HEK293 (cell line): ENCODE measurements around the gene NRF1.

Experiments used
- CTCF ChIA-PET: fragments of 350-600 bp; formaldehyde crosslinking; extraction: SDS; loops from one replicate; lab custom pipeline; 2021; ENCODE audit warnings: antibody characterized with exemption; lab: Yijun Ruan, JAX
- POLR2A ChIA-PET: fragments of 300-600 bp; formaldehyde crosslinking; extraction: SDS; loops from one replicate; lab custom pipeline; 2020; ENCODE audit warnings: antibody characterized with exemption, inconsistent platforms; lab: Yijun Ruan, JAX
- H3K27ac ChIP-seq: fragments of 200-500 bp; sonication (Bioruptor generic); 2 replicates; pipeline ENCODE4 v1.5.1; 2014; ENCODE audit warnings: low read depth, low read length, control low read depth, inconsistent platforms; ENCODE audit errors: extremely low read depth
- H3K36me3 ChIP-seq, 2 experiments: fragments of 200-500 bp in 1 of 2; sonication (Bioruptor generic) in 1 of 2; 1 replicate in 1 of 2; 2 replicates in 1 of 2; pipeline ENCODE4 v1.5.1; 2014 to 2017; ENCODE audit warnings: inconsistent platforms in 2 of 2, low read length in 2 of 2; ENCODE audit not compliant: control insufficient read depth in 2 of 2, insufficient read depth in 1 of 2
- H3K4me1 ChIP-seq: fragments of 200-500 bp; sonication (Bioruptor generic); 2 replicates; pipeline ENCODE4 v1.5.1; 2014; ENCODE audit warnings: mild to moderate bottlenecking, low read length, inconsistent platforms; ENCODE audit not compliant: control insufficient read depth, insufficient read depth
- H3K4me3 ChIP-seq: 2 replicates; pipeline ENCODE4 v1.5.1; 2011; ENCODE audit warnings: low read depth, mild to moderate bottlenecking, control low read depth, low read length, moderate library complexity
- H3K9me3 ChIP-seq: fragments of 200-500 bp; sonication (Bioruptor generic); 2 replicates; pipeline ENCODE4 v1.5.1; 2014; ENCODE audit warnings: low read depth, low read length, inconsistent platforms; ENCODE audit not compliant: control insufficient read depth, insufficient read depth
- SP2 ChIP-seq: fragments of 450-650 bp; formaldehyde crosslinking; IDR thresholded peaks from 2 replicates; pipeline ENCODE4 v1.5.1; 2016; ENCODE audit warnings: missing biosample characterization, missing genetic modification characterization
- ZNF132 ChIP-seq: fragments of 450-650 bp; formaldehyde crosslinking; IDR thresholded peaks from 2 replicates; pipeline ENCODE4 v1.5.1; 2017; ENCODE audit warnings: missing biosample characterization, missing genetic modification characterization, borderline replicate concordance
- ZNF157 ChIP-seq: fragments of 450-650 bp; formaldehyde crosslinking; IDR thresholded peaks from 2 replicates; pipeline ENCODE4 v1.5.1; 2016; ENCODE audit warnings: missing biosample characterization, missing genetic modification characterization
- ZNF211 ChIP-seq: fragments of 450-650 bp; formaldehyde crosslinking; IDR thresholded peaks from 2 replicates; pipeline ENCODE4 v1.5.1; 2016; ENCODE audit warnings: low read depth, missing biosample characterization, missing genetic modification characterization
- ZNF223 ChIP-seq: fragments of 450-650 bp; formaldehyde crosslinking; IDR thresholded peaks from 2 replicates; pipeline ENCODE4 v1.5.1; 2016; ENCODE audit warnings: missing biosample characterization, missing genetic modification characterization
- ZNF266 ChIP-seq: fragments of 450-650 bp; formaldehyde crosslinking; IDR thresholded peaks from 2 replicates; pipeline ENCODE4 v1.5.1; 2016; ENCODE audit warnings: missing biosample characterization, missing genetic modification characterization, low read depth
- ZNF416 ChIP-seq: fragments of 450-650 bp; formaldehyde crosslinking; IDR thresholded peaks from 2 replicates; pipeline ENCODE4 v1.5.1; 2016; ENCODE audit warnings: missing biosample characterization, missing genetic modification characterization
- ZNF501 ChIP-seq: fragments of 450-650 bp; formaldehyde crosslinking; IDR thresholded peaks from 2 replicates; pipeline ENCODE4 v1.5.1; 2016; ENCODE audit warnings: missing biosample characterization, missing genetic modification characterization
- ZNF514 ChIP-seq: fragments of 450-650 bp; formaldehyde crosslinking; IDR thresholded peaks from 2 replicates; pipeline ENCODE4 v1.5.1; 2016; ENCODE audit warnings: missing biosample characterization, missing genetic modification characterization
- ZNF624 ChIP-seq: fragments of 450-650 bp; formaldehyde crosslinking; IDR thresholded peaks from 2 replicates; pipeline ENCODE4 v1.5.1; 2017; ENCODE audit warnings: missing biosample characterization, missing genetic modification characterization
- ZNF654 ChIP-seq: fragments of 450-650 bp; formaldehyde crosslinking; IDR thresholded peaks from 2 replicates; pipeline ENCODE4 v1.5.1; 2016; ENCODE audit warnings: low read depth, missing biosample characterization, missing genetic modification characterization
- ZNF747 ChIP-seq: fragments of 450-650 bp; formaldehyde crosslinking; IDR thresholded peaks from 2 replicates; pipeline ENCODE4 v1.5.1; 2016; ENCODE audit warnings: missing biosample characterization, missing genetic modification characterization
- ZNF777 ChIP-seq: fragments of 450-650 bp; formaldehyde crosslinking; IDR thresholded peaks from 2 replicates; pipeline ENCODE4 v1.5.1; 2017; ENCODE audit warnings: missing biosample characterization, missing genetic modification characterization, borderline replicate concordance
- ZNF785 ChIP-seq: fragments of 450-650 bp; formaldehyde crosslinking; IDR thresholded peaks from 2 replicates; pipeline ENCODE4 v1.5.1; 2016; ENCODE audit warnings: missing biosample characterization, missing genetic modification characterization
- TF ChIP-seq, protein P1 (sequence below): fragments of 450-650 bp; formaldehyde crosslinking; IDR thresholded peaks from 2 replicates; pipeline ENCODE4; 2016; ENCODE audit warnings: missing biosample characterization, missing genetic modification characterization
- TF ChIP-seq, protein P2 (sequence below): fragments of 450-650 bp; formaldehyde crosslinking; IDR thresholded peaks from 2 replicates; pipeline ENCODE4 v1.5.1; 2016; ENCODE audit warnings: missing biosample characterization, missing genetic modification characterization
- TF ChIP-seq, protein P3 (sequence below): fragments of 450-650 bp; formaldehyde crosslinking; IDR thresholded peaks from 2 replicates; pipeline ENCODE4 v1.5.1; 2016; ENCODE audit warnings: missing biosample characterization, missing genetic modification characterization
- TF ChIP-seq, protein P4 (sequence below): fragments of 450-650 bp; formaldehyde crosslinking; conservative IDR thresholded peaks from 2 replicates; pipeline ENCODE4 v1.5.1; 2016; ENCODE audit warnings: low read depth, missing biosample characterization, missing genetic modification characterization
- TF ChIP-seq, protein P5 (sequence below): IDR thresholded peaks from 2 replicates; pipeline ENCODE4 v1.6.1; 2011; ENCODE audit warnings: mild to moderate bottlenecking, low read depth, low read length, borderline replicate concordance
- TF ChIP-seq, protein P6 (sequence below): fragments of 450-650 bp; formaldehyde crosslinking; IDR thresholded peaks from 2 replicates; pipeline ENCODE4 v1.5.1; 2017; ENCODE audit warnings: missing biosample characterization, missing genetic modification characterization
- TF ChIP-seq, protein P7 (sequence below): fragments of 450-650 bp; formaldehyde crosslinking; IDR thresholded peaks from 2 replicates; pipeline ENCODE4 v1.5.1; 2017; ENCODE audit warnings: missing biosample characterization, missing genetic modification characterization

NRF1 gene

DNA sequence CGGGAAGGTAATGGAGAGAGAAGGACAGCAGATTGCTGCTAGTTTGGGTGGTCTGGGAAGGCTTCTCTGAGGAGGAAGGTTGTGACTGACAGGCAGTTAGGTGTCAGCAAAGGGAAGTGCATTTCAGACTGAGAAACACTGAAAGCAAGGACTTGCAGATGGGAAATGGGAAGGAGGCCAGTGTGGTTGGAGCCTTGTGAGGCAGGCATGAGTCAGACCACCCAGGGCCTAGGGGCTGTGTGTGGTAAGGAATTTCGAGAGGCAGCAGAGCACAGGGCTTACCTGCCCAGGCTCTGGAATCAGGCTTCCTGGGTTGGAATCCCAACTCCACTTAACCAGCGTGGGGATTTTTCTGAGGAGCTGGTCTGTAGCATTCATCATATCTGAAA lies 53.5 kb downstream of the NRF1 start (continued):
- TF ChIP-seq, protein P1, sequence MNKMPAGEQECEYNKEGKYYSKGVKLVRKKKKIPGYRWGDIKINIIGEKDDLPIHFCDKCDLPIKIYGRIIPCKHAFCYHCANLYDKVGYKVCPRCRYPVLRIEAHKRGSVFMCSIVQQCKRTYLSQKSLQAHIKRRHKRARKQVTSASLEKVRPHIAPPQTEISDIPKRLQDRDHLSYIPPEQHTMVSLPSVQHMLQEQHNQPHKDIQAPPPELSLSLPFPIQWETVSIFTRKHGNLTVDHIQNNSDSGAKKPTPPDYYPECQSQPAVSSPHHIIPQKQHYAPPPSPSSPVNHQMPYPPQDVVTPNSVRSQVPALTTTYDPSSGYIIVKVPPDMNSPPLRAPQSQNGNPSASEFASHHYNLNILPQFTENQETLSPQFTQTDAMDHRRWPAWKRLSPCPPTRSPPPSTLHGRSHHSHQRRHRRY = no peak

DNA sequence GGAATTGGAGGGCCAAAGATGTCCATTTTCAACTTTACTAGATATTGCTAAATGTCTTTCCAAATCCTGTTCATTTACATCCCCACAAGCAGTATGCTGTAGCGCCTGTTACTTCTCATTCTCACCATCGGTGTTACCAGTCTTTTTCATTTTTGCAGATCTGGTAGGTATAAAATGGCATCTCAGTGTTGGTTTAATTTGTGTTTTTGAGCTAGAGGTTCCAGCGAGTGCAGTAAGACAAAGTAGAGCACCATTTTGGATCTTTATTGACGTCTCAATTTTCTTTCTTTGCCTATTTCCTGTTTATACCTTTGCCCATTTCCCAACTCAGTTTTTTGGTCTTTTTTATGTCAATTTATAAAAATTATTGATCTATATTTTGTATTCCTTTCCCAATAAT lies 55.6 kb downstream of the NRF1 start:
- peaks cover 0 to 11% of the 10 kb centered on the region in 2 experiments; a peak in 2 of 3 replicates for H3K36me3 ChIP-seq
- TF ChIP-seq ZNF624 (tag by site-specific recombination) (no peak), ZNF223 (tag by site-specific recombination) (no peak), ZNF777 (no peak)
- TF ChIP-seq, protein P2, sequence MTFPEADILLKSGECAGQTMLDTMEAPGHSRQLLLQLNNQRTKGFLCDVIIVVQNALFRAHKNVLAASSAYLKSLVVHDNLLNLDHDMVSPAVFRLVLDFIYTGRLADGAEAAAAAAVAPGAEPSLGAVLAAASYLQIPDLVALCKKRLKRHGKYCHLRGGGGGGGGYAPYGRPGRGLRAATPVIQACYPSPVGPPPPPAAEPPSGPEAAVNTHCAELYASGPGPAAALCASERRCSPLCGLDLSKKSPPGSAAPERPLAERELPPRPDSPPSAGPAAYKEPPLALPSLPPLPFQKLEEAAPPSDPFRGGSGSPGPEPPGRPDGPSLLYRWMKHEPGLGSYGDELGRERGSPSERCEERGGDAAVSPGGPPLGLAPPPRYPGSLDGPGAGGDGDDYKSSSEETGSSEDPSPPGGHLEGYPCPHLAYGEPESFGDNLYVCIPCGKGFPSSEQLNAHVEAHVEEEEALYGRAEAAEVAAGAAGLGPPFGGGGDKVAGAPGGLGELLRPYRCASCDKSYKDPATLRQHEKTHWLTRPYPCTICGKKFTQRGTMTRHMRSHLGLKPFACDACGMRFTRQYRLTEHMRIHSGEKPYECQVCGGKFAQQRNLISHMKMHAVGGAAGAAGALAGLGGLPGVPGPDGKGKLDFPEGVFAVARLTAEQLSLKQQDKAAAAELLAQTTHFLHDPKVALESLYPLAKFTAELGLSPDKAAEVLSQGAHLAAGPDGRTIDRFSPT (tag by site-specific recombination) = no peak
- no peaks in the 10 kb centered on the region for H3K4me1 ChIP-seq
- POLR2A ChIA-PET = no interaction called here
- H3K27ac ChIP-seq = no peak overlapping the region
- no peak overlapping the region for H3K4me3 ChIP-seq
- CTCF ChIA-PET = interaction anchor here (0.6 to 1.5 kb wide), 2 partner anchors 157 to 158 kb away, joined by 3 to 7 read pairs; no protein-coding TSS in a partner anchor
- H3K9me3 ChIP-seq = no peaks in the 10 kb centered on the region

DNA sequence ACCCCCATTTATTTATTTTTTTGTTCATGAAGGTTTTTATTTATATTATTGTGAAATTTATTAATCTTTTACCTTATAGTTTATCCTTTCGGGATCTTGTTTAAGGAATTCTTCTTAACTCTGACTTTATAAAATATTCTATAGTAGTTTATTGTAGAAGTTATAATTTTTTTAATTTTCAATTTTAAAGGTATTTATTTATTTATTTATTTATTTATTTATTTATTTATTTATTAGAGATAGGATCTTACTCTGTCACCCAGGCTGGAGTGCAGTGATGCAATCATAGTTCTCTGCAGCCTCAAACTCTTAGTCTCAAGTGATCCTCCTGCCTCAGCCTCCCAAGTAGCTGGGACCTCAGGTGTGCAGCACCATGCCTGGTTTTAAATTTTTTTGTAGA lies 56.0 kb downstream of the NRF1 start:
- Histone ChIP-seq H3K4me3 (no peak overlapping the region), H3K9me3 (no peaks in the 10 kb centered on the region), H3K27ac (no peak overlapping the region), H3K4me1 (no peaks in the 10 kb centered on the region), H3K36me3 (peaks cover 0 to 15% of the 10 kb centered on the region in 2 experiments; a peak in 2 of 3 replicates)
- POLR2A ChIA-PET = no interaction called here
- CTCF ChIA-PET = interaction anchor here (0.6 to 1.5 kb wide), 3 partner anchors 156 to 1222 kb away, joined by 3 to 7 read pairs (median 3); no protein-coding TSS in a partner anchor
- no peak for TF ChIP-seq ZNF211 (tag by site-specific recombination)
- peak; percentile 5; the same call in 1 of the 2 replicates for TF ChIP-seq ZNF654 (tag by site-specific recombination)
- no peak for TF ChIP-seq ZNF747 (tag by site-specific recombination)
- no peak for TF ChIP-seq ZNF514 (tag by site-specific recombination)
- TF ChIP-seq ZNF132 (tag by site-specific recombination) = no peak
- TF ChIP-seq SP2 (tag by site-specific recombination) = no peak
- TF ChIP-seq, protein P3, sequence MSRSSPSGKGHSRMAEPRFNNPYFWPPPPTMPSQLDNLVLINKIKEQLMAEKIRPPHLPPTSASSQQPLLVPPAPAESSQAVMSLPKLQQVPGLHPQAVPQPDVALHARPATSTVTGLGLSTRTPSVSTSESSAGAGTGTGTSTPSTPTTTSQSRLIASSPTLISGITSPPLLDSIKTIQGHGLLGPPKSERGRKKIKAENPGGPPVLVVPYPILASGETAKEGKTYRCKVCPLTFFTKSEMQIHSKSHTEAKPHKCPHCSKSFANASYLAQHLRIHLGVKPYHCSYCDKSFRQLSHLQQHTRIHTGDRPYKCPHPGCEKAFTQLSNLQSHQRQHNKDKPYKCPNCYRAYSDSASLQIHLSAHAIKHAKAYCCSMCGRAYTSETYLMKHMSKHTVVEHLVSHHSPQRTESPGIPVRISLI (tag by site-specific recombination) = no peak
- TF ChIP-seq, protein P4, sequence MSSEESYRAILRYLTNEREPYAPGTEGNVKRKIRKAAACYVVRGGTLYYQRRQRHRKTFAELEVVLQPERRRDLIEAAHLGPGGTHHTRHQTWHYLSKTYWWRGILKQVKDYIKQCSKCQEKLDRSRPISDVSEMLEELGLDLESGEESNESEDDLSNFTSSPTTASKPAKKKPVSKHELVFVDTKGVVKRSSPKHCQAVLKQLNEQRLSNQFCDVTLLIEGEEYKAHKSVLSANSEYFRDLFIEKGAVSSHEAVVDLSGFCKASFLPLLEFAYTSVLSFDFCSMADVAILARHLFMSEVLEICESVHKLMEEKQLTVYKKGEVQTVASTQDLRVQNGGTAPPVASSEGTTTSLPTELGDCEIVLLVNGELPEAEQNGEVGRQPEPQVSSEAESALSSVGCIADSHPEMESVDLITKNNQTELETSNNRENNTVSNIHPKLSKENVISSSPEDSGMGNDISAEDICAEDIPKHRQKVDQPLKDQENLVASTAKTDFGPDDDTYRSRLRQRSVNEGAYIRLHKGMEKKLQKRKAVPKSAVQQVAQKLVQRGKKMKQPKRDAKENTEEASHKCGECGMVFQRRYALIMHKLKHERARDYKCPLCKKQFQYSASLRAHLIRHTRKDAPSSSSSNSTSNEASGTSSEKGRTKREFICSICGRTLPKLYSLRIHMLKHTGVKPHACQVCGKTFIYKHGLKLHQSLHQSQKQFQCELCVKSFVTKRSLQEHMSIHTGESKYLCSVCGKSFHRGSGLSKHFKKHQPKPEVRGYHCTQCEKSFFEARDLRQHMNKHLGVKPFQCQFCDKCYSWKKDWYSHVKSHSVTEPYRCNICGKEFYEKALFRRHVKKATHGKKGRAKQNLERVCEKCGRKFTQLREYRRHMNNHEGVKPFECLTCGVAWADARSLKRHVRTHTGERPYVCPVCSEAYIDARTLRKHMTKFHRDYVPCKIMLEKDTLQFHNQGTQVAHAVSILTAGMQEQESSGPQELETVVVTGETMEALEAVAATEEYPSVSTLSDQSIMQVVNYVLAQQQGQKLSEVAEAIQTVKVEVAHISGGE = peak; percentile 43; the same call in 1 of the 2 replicates
- TF ChIP-seq, protein P5, sequence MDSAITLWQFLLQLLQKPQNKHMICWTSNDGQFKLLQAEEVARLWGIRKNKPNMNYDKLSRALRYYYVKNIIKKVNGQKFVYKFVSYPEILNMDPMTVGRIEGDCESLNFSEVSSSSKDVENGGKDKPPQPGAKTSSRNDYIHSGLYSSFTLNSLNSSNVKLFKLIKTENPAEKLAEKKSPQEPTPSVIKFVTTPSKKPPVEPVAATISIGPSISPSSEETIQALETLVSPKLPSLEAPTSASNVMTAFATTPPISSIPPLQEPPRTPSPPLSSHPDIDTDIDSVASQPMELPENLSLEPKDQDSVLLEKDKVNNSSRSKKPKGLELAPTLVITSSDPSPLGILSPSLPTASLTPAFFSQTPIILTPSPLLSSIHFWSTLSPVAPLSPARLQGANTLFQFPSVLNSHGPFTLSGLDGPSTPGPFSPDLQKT = no peak
- TF ChIP-seq, protein P6, sequence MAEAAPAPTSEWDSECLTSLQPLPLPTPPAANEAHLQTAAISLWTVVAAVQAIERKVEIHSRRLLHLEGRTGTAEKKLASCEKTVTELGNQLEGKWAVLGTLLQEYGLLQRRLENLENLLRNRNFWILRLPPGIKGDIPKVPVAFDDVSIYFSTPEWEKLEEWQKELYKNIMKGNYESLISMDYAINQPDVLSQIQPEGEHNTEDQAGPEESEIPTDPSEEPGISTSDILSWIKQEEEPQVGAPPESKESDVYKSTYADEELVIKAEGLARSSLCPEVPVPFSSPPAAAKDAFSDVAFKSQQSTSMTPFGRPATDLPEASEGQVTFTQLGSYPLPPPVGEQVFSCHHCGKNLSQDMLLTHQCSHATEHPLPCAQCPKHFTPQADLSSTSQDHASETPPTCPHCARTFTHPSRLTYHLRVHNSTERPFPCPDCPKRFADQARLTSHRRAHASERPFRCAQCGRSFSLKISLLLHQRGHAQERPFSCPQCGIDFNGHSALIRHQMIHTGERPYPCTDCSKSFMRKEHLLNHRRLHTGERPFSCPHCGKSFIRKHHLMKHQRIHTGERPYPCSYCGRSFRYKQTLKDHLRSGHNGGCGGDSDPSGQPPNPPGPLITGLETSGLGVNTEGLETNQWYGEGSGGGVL (tag by site-specific recombination) = no peak
- peak; percentile 9; the same call in 1 of the 2 replicates for TF ChIP-seq ZNF266 (tag by site-specific recombination)
- TF ChIP-seq ZNF157 (tag by site-specific recombination) = no peak
- no peak for TF ChIP-seq ZNF416 (tag by site-specific recombination)
- TF ChIP-seq ZNF501 = no peak
- no peak for TF ChIP-seq ZNF785 (tag by site-specific recombination)
- TF ChIP-seq, protein P7, sequence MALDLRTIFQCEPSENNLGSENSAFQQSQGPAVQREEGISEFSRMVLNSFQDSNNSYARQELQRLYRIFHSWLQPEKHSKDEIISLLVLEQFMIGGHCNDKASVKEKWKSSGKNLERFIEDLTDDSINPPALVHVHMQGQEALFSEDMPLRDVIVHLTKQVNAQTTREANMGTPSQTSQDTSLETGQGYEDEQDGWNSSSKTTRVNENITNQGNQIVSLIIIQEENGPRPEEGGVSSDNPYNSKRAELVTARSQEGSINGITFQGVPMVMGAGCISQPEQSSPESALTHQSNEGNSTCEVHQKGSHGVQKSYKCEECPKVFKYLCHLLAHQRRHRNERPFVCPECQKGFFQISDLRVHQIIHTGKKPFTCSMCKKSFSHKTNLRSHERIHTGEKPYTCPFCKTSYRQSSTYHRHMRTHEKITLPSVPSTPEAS (tag by site-specific recombination) = no peak
